GM04503 (cell line): ENCODE data around the gene GABRR2.

Experiments used
- DNase-seq: peaks from one replicate; pipeline ENCODE4 v3.0.0-alpha.2; 2012; ENCODE audit warnings: low read depth

Gene GABRR2

DNA sequence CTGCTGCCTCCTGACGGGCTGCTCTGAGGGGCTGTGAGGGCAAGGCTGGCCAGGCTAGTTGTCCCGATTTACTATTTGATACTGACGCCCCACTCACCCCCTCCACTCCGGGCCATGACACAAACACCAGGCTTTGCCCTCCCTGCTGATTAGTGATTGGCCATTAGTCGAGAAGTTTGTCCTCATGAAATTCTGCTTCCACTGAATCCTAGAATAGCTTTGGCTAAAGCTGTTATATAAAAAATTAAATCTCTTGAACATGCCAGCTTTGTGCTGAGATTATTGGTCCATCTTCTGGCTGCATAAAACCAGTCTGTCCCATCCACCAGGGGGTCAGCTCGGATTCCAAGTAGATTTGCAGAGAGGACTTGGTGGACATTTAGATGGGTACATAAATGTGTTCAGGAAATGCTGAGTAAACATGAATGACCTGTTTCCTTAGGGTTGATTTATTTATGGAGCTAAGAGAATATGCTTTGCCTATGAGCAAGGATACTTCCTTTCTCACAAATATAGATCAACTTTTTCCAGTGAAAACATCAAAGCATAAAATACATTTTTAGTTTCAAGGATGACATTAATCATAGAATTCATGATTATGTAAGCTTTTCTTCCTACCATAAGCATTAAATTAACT lies at the start of gene GABRR2:
GABRR2 (minus strand) TSS at position 51 of the 637 bp plus-strand sequence. CDS start 134 bp downstream, outside the sequence.
- no peak for DNase-seq

DNA sequence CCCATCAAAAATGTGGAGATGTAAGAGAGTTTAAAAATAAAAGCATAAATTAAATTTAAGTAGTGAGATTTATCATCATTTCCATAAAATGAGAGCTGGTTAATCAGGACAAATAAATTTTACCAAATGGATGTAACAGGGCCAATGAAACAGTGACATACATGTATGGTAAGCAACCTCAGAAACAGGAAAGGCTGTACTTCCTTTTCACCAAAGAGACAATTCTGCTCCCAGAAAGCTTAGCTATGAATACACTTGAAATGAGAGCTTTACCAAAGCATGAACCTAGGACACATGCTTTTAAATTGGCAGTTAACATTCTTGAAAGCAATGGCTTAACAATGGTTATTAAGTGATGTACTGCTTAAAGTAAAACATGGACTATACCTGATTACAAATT lies 49.5 kb upstream of the GABRR2 start:
- DNase-seq = no peak

DNA sequence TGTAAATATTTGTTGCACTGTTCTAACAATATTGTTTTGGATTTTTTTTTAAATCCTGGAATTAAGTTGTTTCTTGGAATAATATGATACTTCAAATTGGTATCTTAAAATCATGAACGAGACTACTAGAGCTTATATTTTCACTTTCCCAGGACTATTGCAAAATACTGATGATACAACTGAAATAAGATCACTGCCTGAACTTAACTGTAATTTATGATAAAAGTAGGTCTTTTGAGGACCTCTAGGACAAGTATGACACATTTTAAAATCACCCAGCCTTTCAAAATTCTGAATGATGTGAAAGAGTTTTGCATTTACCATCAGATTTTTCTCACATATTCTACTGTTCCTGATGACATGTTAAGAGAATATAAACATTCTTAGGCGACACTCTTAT lies 46.1 kb upstream of the GABRR2 start:
- DNase-seq = no peak

DNA sequence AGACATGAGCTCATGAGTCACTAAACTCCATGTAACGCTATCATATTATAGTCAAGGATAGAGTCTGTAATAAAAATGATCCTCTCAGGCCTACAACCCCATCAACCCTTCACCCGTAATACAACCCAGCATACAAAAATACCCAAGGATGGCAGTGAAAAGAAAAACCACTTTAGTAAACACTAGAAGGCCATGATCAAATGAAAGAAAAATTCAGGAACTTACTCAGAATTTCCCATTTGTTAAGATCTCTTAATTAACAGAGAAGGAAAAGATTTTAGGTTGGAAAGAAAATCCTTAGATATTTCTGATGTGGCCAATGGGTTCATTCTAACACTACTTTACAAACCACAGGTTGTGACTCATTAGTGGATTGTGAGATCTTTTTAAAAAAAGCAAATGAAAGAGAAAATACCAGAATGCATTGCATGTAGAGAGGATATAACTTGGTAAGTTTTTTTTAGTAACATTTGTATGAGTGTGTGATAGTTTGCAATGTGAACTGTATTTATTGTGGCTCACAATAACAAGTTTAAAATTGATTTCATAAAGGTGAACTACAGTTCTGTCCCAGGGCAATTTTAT lies 45.4 kb upstream of the GABRR2 start:
- peak; percentile 42 for DNase-seq

DNA sequence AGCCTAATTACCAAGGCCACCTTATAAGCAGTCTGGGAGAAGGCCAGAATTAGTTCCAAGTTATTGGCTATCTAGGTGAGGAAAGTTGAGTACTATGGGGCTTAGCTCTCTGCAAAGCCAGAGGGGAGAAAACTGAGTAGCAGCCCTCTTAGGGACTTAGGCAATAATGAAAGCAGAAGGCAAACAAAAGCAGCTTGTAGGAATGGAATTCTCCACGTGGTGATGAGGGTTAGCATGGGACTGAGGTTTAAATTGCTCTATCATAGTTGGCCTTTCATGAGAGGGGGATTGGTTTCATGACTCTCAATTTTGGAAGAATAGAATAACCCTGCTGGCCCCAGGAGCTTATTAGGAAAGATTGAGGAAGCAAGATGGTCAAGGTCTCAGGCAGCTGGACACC lies 44.5 kb upstream of the GABRR2 start:
- no peak for DNase-seq

DNA sequence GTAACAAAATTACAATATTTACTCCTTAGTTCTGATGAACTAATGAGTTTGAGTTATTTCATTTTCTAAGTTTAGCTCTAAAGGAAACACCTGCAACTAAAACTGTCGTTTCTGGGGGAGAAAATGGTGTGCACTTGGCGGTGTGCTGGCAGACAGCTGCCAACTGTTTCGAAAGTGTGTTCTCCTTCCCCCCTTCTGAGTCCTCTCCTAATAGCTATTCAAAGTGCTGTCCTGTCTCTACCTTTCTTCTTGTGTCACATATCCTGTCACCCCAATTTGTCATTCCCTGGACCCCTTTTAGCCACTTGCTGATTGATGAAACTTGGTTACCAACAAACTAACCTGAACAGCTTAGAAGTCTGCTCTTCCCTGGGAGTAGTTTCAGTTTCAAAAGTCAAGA lies 42.3 kb upstream of the GABRR2 start:
- no peak for DNase-seq

DNA sequence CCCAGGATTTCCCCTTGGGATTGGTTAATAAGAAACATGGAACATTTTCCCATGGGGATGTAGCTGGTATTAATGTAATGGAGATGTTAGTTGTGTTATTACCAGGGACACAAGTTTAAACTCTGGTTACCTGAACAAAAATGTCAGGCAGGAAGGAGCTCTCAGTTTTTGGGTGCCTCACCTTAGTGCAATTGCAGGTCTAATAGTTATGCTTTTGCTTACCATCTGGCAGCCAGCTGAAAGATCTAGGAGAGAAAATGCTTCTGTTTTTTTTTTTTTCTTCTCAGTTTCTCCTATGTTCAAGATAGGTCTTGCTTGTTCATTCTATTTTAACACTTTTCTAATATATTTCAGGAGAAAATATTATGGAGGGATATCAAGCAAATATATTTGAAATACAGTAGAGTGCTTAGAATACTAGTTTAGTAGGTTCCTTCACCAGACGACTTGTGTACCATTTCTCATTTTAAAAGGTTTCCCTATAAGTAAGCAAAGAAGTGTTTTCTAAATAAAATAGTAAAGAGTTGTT lies 41.6 kb upstream of the GABRR2 start:
- DNase-seq = no peak

DNA sequence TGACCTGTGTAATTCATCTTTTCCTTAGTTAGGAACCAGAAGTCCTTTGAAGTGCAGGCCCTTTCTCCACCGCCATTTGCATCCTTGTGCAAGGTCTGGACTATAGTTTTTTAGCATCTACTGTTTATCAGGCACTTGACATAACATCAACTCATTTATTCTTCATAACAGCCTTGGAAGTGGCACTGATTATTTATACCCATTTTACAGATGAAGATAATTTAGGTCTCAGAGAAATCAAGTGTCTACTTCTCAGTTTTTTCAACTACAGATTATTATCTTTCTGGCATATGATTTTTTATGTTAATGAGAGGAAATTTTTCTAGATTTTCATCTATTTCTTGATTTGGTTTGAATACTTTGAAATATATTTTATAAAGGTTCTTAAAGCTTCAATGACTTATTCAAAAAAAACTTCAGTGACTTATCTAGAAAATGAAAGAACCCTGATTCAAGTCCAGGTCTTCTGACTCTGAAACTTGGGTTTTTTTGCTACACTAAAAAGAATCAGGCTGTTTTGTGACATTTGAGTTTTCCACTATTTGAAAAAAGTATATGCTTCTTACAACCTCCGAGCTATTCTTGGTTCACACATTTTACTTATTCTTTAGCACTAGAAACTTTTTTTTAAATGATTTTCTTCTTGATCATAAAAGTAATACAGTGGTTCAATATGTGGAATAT lies 40.6 kb upstream of the GABRR2 start:
- DNase-seq = no peak

DNA sequence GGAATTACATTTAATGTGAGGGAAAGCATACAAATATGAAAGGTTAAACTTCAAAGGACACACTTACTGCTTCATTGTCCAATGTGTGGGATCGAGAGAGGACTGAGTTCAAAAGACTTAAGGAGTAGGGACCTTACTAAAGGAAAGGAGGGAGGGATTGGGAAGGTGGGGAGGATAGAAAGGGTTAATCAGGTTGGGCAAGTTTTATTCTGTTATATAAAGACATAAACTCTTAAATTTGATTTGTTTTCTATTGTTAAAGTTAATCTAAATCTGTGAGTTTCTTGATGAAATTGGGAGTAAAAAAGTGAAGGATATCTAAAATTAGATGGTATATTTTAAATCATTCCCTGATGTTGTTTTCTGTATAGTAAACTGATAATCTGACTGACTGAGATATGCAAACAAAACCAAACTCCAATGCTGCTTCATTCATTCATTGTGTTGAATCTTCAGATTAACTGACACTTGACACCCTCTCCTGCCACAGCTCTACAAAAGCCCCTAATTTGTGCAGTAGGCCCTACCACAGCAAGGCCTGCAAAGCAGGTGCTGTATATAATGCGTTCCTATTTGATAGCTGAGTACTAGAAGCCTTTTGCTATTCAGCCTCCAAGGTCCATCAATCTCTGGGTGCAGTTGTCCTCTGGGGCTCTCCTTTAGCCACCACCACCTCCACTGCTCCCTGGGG lies 38.7 kb upstream of the GABRR2 start:
- no peak for DNase-seq

DNA sequence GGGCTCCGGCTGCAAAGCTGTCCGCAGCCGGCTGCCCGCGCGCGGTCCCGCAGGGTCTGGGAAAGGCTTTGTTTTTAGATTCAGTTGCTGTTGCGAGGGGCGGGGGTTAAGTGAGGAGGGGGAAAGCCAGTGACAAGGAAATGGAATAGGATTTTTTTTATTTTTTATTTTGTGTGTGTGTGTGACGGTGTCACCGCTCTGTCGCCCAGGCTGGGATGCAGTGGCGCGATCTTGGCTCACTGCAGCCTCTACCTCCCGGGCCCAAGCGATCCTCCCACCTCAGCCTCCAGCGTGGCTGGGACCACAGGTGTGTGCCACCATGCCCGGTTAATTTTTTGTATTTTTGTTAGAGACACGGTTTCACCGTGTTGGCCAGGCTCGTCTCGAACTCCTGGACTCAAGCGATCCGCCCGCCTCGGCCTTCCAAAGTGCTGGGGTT lies 38.0 kb upstream of the GABRR2 start:
- no peak for DNase-seq

DNA sequence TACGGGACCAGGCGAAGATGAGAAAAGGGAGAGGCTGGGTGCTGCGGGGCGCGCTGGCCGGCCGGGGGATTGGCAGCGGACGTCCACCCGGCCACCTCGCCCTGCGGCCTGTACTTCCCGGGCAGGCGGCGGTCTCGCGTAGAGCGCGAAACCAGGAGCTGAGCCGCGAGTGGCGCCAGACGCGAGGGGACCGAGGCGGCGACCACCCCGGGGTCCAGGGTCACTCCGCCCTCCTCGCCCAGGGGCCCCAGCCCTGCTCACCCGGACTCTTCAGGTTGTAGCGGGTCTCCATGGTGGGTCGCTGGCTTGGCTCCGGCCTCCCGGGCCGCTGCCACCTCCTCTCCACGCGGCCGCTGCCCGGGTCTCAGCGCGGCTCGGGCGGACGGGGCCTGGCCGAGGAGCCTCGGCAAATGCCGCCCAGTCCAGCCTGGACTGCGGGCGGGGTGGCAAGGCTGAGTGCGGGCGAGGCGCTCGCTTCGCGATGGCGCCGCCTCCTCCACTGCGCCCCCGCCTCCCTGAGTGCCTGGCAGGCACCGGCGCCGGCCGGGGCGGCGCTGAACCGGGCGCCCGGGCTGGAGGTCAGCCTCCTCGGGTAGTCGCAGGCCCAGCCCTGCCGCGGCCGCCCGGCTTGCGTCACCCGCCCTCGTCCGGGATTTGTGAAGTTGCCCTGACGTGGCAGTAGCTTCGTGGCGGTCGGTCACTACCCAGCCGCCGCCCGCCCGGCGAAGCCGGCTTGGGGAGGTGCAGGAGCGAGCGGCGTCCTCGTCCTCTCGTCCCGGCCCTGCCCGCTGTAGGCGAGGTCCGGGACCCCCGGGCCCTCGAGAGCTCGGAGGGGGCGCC lies 37.4 kb upstream of the GABRR2 start, which contains the start of gene UBE2J1:
UBE2J1 (minus strand) TSS at position 445 of the 840 bp plus-strand sequence; CDS start at position 292, 153 bp downstream.
- DNase-seq = peak; percentile 63

DNA sequence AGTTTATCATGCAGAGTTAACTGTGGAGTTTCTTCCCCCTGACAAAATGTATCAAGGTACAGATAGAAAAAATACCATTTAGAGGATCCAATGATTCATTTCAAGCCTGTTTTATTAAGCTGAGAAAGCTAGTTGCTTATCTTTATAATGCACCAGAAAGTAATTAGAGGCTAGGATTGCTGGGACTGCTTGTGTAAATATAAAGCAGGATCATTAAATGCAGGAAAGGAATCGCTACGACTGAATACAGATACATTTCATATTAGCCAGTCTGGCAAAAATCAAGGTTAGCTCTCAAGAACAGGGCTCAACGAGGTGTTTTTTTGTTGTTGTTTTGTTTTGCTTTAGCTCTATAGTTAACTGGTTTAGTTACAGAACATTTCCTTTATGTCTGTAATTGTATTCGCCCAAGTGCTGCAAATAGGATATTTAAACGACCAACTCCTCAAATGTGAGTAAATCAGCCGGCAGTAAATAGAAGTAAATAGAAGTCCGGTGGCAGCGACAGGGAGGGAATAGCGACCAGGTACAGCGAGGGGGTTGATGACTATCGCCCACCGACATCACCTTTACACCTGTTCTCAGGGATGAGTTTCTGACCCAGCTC lies 36.7 kb upstream of the GABRR2 start:
- DNase-seq = no peak

DNA sequence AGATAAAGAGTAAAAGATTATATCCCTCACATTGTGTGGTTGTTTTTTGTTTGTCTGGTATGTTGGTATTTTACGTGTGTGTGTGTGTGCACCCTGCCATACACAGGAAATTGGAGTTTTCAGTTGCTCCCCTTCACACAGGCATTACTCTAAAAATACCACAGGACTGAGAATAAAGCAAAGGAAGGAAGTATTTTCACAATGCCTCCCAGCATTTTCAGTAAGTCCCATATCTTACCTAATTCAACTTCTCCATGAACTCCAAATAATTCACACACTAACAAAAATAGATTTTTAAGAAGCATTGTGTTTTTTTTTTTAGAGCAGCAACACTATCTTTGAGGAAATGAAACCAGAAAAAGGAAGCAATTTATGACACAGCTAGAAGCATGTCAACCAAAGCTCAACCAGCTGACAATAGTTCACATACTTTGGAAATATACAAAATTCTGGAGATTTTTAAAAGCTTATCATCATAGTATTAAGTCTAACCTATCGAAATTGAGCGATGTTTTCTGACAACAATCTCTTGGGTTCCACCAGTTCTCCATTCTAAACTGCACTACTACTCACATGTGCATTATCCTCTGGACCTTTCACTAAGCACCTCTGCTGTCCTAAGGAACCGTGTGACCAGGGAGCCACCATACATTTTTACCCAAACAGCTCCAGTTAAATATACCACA lies 35.3 kb upstream of the GABRR2 start:
- no peak for DNase-seq

DNA sequence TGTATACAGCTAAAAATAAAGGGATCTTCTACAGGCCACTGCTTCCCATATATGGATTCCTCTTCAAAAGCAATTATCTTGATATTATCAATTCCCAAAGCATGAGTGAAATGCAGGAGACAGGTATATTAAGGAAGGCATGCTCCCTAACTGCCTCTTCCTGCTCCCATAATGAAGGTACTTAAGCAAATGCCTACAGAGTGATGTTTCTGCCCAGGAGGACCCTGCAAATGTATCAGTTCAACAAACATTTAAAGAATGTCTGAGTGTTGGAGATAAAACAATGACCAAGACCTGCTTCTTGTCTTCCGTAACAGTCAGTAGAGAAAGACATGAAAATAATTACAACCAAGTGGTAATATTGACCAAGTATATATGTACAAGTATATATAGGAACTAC lies 33.3 kb upstream of the GABRR2 start:
- DNase-seq = no peak

DNA sequence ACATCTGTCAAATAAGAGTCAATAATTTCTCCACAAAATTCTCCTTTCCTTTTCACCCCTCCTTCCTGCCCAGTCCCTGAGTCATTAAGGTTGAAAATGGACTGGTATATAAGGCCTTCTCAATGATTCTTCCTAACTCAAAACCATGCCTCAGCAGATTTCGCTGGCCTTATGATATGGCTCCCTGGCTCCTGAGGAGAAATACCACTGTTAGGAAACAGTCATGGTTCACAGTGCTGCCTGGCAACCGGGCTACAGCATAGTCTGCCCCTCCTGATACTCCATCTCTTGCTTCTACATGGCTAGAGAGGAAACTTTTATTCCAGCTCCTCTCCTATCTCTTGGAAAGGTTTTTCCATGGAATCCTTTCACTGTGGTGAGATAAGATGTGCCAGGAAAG lies 32.7 kb upstream of the GABRR2 start:
- DNase-seq = no peak

DNA sequence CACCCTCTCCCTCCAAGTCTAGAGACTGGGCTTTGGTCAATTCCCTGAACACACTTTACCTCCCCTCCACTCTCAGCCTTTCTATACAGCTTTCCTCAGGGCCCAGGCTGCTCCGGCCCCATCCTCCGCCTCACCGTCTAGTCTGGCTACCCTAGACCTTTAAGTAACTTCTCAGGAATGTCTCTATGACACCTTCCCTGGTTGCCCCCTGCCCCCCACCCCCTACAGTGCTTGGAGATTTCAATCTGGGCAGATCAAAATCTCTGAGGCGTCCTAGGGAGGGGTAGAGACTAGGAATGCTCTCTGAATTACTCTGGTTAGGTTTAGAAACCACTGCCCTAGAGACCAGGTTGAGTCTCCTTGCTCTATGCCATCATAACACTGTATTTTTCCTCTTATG lies 31.3 kb upstream of the GABRR2 start:
- no peak for DNase-seq

DNA sequence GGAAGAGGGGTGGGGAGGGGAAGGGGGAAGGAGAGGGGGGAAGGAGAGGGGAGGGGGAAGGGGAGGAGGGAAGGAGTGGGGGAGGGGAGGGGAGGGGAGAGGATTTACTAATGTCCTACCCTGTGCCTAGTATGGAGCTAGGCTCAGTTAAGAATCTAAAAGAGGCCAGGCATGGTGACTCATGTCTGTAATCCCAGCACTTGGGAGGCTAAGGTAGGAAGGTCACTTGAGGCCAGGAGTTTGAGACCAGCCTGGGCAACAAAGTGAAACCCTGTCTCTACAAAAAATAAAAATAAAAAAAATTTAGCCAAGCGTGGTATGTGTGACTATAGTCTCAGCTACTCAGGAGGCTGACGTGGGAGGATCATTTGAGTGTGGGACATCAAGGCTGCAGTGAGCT lies 24.5 kb upstream of the GABRR2 start:
- no peak for DNase-seq

DNA sequence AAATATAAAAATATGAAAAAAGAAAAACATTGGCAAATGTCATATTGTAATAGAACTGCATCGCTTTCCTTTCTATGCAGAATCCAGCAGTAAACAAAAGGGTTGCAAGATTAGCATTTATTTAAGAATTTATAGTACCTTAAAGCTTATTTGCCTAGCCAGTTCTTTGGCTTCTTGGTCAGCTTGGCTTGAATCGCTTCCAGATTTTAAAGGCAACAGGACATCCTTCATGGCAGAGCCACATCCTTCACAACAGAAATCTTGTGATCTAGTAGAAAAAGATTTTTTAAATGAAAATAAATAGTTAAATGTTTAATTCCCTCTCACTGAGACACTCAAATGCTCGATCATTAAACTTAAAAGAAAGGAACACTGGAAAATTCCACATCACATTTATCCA lies 20.1 kb upstream of the GABRR2 start:
- DNase-seq = no peak

DNA sequence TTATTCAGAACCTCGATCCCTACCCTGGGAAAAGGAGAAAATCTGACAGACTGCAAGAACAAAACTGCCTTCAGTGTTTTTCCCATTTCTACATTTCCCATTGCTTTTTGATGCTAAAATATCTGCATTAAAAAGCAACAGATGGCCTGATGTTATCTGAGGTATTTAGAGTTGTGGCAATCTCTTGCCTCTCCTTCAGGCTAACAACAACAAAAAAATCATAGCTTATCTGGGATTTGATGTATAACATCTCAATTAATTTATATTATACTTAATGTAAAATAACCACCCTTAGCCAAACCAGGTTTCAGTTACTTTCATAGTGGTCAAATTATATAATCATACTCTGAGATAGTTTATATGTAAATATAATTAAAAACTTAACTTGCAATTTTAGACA lies 15.8 kb upstream of the GABRR2 start:
- no peak for DNase-seq

DNA sequence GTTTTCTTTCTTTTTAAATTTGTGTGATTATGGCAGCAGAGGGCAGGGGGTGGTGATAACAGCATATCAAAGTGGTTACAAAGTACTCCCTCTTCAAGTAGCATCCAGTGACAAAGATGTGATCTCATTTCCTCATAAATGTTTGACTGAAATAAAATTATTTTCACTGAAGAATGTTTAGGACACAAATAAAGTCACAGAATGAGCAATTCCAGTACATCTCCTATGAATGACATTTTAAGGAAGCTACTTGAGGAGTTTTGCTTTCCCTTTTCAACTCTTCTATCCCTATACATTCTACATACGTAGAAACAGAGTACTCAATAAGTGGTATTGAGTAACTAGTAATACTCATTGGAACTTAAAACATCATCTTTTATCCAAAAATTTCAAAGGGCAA lies 13.9 kb upstream of the GABRR2 start:
- DNase-seq = no peak

DNA sequence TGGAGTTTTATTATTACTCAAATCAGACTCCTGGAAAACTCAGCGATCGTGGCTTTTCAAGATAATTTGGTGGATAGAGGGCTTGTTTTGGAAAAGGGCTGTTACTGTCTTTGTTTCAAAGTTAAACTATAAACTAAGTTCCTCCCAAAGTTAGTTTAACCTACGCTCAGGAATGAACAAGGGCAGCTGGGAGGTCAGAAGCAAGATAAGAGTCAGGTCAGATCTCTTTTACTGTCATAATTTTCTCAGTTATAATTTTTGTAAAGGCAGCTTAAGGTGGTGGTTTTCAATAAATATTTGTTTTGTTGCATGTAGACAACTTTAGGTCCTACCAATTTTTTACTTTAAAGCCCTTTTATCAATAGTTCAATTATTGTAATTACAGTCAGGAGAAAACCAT lies 9.2 kb upstream of the GABRR2 start:
- no peak for DNase-seq
